Tibial nerve (tissue), 4 donors: ENCODE results near the gene TRIP13. TPM values are rescaled to one million over a fixed set of nuclear protein-coding genes. Genes with fewer than 3 reads are reported as not detected.

Experiments used
- DNase-seq, 2 donors: peaks; one replicate each; pipeline ENCODE4 v3.0.0-alpha.2; 2019; ENCODE audit warnings: low spot score in 2 of 2
- H3K27ac ChIP-seq, 4 donors: fragments of 200-600 bp; sonication (generic) in 3 of 4; one replicate each; pipeline ENCODE4 v1.5.1; 2017 to 2019; ENCODE audit warnings: mild to moderate bottlenecking in 1 of 4
- H3K27me3 ChIP-seq, 2 donors: fragments of 200-600 bp; sonication (generic) in 1 of 2; one replicate each; pipeline versions ENCODE4 v1.5.1 to v1.6.0; 2017 to 2019
- H3K36me3 ChIP-seq, 3 donors: fragments of 200-600 bp; sonication (generic); one replicate each; pipeline ENCODE4 v1.5.1; 2018 to 2019
- H3K4me1 ChIP-seq, 4 donors: fragments of 200-600 bp; sonication (generic) in 3 of 4; one replicate each; pipeline ENCODE4 v1.5.1; 2017 to 2019
- H3K4me3 ChIP-seq, 4 donors: fragments of 200-600 bp; sonication (generic) in 3 of 4; one replicate each; pipeline ENCODE4 v1.5.1; 2017 to 2019; ENCODE audit warnings: mild to moderate bottlenecking in 1 of 4, moderate library complexity in 1 of 4
- H3K9me3 ChIP-seq, 4 donors: fragments of 200-600 bp; sonication (generic) in 3 of 4; one replicate each; pipeline ENCODE4 v1.5.1; 2017 to 2019
- CTCF ChIP-seq, 5 experiments: fragments of 200-600 bp in 3 of 5; fragments of 450-650 bp in 2 of 5; sonication (generic) in 3 of 5; IDR thresholded peaks; one replicate each; pipeline ENCODE4 v1.5.1; 2016 to 2019; ENCODE audit warnings: antibody characterized with exemption in 5 of 5, mild to moderate bottlenecking in 3 of 5, moderate library complexity in 2 of 5
- EP300 ChIP-seq, 2 donors: sonication (generic); formaldehyde crosslinking; IDR thresholded peaks; one replicate each; pipeline ENCODE4 v1.6.1; 2017; ENCODE audit warnings: antibody characterized with exemption in 2 of 2, mild to moderate bottlenecking in 1 of 2
- POLR2A ChIP-seq, 2 donors: fragments of 450-650 bp; IDR thresholded peaks; one replicate each; pipeline ENCODE4 v1.6.1; 2017; ENCODE audit warnings: antibody characterized with exemption in 2 of 2, mild to moderate bottlenecking in 2 of 2, moderate library complexity in 2 of 2
- WGBS, 2 donors: methylation state at CpG; one replicate each; pipeline ENCODE4 v1.1.5; 2018; 5-methylcytosine and 5-hydroxymethylcytosine counted together
- total RNA-seq, 4 donors: library from RNA; depleted of rRNA; stranded (reverse); fragments of >200 nt; gene quantifications; one replicate each; pipeline ENCODE4 v1.1.0, GENCODE V29; 2016

Gene TRIP13
- total RNA-seq, 4 donors from 2014 or later, result 0.30 to 1.3 (median 0.52) TPM

- Histone ChIP-seq H3K27ac (no peak overlapping the region), H3K4me1 (peaks cover 0 to 29% (median 18%) of the 10 kb centered on the region in 4 donors), H3K4me3 (no peak overlapping the region), H3K36me3 (peaks cover 0 to 77% (median 24%) of the 10 kb centered on the region in 3 donors), H3K9me3 (no peaks in the 10 kb centered on the region), H3K27me3 (no peaks in the 10 kb centered on the region)
- WGBS, 2 donors, result 93 to 95% methylated on average over 11 of the region's 11 CpGs
- DNase-seq, result no peak
- TF ChIP-seq CTCF (IDR thresholded peaks at IDR 0.05) (no peak), EP300 (IDR thresholded peaks at IDR 0.05) (no peak), POLR2A (IDR thresholded peaks at IDR 0.05) (no peak)
Measured at GRCh38 chr5:888638-889035, 4.0 kb upstream of the TRIP13 start.

- H3K27me3 ChIP-seq, result no peaks in the 10 kb centered on the region
- TF ChIP-seq POLR2A (IDR thresholded peaks at IDR 0.05), result no peak
- no peak for TF ChIP-seq CTCF (IDR thresholded peaks at IDR 0.05)
- TF ChIP-seq EP300 (IDR thresholded peaks at IDR 0.05), result no peak
- no peaks in the 10 kb centered on the region for H3K9me3 ChIP-seq
- H3K36me3 ChIP-seq, result peaks cover 0 to 71% (median 20%) of the 10 kb centered on the region in 3 donors
- H3K4me3 ChIP-seq, result no peak overlapping the region
- H3K27ac ChIP-seq, result no peak overlapping the region
- H3K4me1 ChIP-seq, result peaks cover 0 to 30% (median 18%) of the 10 kb centered on the region in 4 donors
- no peak for DNase-seq
- WGBS, 2 donors, result 90 to 93% methylated on average over 15 of the region's 15 CpGs
Measured at GRCh38 chr5:889075-889710, 3.5 kb upstream of the TRIP13 start.

GRCh38 chr5:891117-891836 lies 1.4 kb upstream of the TRIP13 start:
- Histone ChIP-seq H3K27ac (peak overlapping the region in 3 of 4 donors; percentile 80 to 91 (median 89)), H3K9me3 (no peaks in the 10 kb centered on the region), H3K4me3 (peak overlapping the region in 3 of 4 donors; percentile 71 to 85 (median 80)), H3K27me3 (no peaks in the 10 kb centered on the region), H3K36me3 (peaks cover 0 to 50% (median 20%) of the 10 kb centered on the region in 3 donors), H3K4me1 (peaks cover 0 to 30% (median 18%) of the 10 kb centered on the region in 4 donors)
- no peak for DNase-seq
- 73 to 74% methylated on average over 34 of the region's 34 CpGs for WGBS, 2 donors
- TF ChIP-seq POLR2A (IDR thresholded peaks at IDR 0.05) (no peak), EP300 (IDR thresholded peaks at IDR 0.05) (no peak), CTCF (IDR thresholded peaks at IDR 0.05) (no peak)

GRCh38 chr5:891837-892393 lies 769 bp upstream of the TRIP13 start:
- DNase-seq, result no peak
- H3K27me3 ChIP-seq, result no peaks in the 10 kb centered on the region
- whole genome bisulfite sequencing, 2 donors, result 16 to 29% methylated on average over 13 to 25 of the region's 25 CpGs

More at GRCh38 chr5:891837-892393, 769 bp upstream of the TRIP13 start:
- Histone ChIP-seq H3K4me1 (peaks cover 0 to 30% (median 18%) of the 10 kb centered on the region in 4 donors), H3K36me3 (peaks cover 0 to 44% (median 20%) of the 10 kb centered on the region in 3 donors), H3K27ac (peak overlapping the region; percentile 80 to 91 (median 84)), H3K4me3 (peak overlapping the region; percentile 71 to 85 (median 82)), H3K9me3 (no peaks in the 10 kb centered on the region)
- TF ChIP-seq CTCF (IDR thresholded peaks at IDR 0.05), result no peak
- TF ChIP-seq EP300 (IDR thresholded peaks at IDR 0.05), result no peak
- no peak for TF ChIP-seq POLR2A (IDR thresholded peaks at IDR 0.05)
